Loucy (cell line): Measurements from ENCODE around the gene CLDN14.

Experiments
- CTCF ChIP-seq: fragments of 200-600 bp; sonication (generic); conservative IDR thresholded peaks from 2 replicates; pipeline ENCODE4 v1.5.1; 2014; ENCODE audit warnings: mild to moderate bottlenecking, antibody characterized with exemption, low read length
- EZH2phosphoT487 ChIP-seq: fragments of 200-600 bp; IDR thresholded peaks from 2 replicates; pipeline ENCODE4 v1.6.1; 2018; ENCODE audit warnings: antibody characterized with exemption, mild to moderate bottlenecking, moderate library complexity, borderline replicate concordance

DNA sequence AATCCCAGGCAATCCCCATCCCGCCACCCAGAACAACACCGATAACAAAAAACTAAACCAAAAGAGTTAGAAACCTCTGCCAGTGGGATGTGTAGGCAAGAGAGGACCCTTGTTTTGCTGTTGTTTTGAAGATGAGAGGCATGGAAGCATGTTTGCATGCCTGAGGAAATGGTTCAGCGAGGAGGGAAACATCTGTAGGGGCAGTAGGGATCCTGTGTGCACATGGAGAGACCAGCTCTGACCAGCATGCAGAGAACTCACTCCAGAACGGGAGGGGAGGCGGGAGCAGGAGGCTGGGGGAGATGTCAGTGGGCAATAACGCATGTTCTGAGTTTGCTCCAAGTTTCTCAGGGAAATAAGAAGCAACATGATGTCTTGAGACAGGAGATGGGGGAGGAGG, 5.3 kb downstream of the CLDN14 start:
- TF ChIP-seq CTCF (no peak), EZH2phosphoT487 (no peak)
